GM12875 (cell line): ENCODE results near the gene GATM.

Experiments
- H3K4me3 ChIP-seq: one replicate; pipeline ENCODE4 v1.5.1; 2011; ENCODE audit warnings: low read depth, low read length, control low read depth
- TF ChIP-seq, protein P1 (sequence below): IDR thresholded peaks from 2 replicates; pipeline ENCODE4 v1.5.1; 2011; ENCODE audit warnings: low read depth, mild to moderate bottlenecking, control low read depth, inconsistent platforms, low read length, moderate library complexity, borderline replicate concordance; ENCODE audit not compliant: insufficient read depth

Gene GATM

DNA sequence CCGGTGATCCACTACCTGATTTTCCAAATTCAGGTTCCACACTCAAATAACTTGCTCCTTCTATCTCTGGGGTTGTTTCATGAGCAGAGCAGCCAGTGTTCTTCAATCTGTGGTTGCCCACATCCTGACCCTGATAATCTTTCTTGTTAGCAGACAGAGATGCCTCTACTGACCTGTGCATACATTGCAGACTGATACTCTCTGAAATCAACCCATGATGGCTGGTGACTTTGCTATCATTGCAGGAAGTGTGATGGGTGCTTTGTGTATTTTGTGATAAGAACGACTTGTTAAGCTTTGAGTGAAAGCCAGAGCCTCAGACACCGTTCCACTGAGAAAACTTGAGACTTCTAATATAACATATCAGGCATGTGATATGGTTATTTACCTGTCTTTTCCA is 39.9 kb downstream of the GATM start:
- TF ChIP-seq, protein P1, sequence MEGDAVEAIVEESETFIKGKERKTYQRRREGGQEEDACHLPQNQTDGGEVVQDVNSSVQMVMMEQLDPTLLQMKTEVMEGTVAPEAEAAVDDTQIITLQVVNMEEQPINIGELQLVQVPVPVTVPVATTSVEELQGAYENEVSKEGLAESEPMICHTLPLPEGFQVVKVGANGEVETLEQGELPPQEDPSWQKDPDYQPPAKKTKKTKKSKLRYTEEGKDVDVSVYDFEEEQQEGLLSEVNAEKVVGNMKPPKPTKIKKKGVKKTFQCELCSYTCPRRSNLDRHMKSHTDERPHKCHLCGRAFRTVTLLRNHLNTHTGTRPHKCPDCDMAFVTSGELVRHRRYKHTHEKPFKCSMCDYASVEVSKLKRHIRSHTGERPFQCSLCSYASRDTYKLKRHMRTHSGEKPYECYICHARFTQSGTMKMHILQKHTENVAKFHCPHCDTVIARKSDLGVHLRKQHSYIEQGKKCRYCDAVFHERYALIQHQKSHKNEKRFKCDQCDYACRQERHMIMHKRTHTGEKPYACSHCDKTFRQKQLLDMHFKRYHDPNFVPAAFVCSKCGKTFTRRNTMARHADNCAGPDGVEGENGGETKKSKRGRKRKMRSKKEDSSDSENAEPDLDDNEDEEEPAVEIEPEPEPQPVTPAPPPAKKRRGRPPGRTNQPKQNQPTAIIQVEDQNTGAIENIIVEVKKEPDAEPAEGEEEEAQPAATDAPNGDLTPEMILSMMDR = no peak
- no peak overlapping the region for H3K4me3 ChIP-seq

DNA sequence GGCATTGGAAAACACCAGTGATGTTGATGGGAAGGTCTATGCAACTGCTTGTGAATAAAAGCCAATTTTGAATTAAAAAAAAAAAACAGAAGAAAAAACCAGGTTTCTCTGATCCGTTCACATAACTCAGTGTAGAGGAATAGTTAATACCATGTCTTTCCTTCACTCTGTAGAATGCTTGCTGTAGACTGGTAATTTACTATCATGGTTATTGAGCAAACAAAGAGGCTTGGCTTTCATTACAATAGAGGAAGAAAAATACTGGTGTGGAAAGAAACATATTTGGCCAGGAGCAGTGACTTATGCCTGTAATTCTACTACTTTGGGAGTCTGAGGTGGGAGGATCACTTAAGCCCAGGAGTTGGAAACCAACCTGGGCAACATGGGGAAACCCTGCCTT is 41.1 kb downstream of the GATM start:
- TF ChIP-seq, protein P1 = no peak
- no peak overlapping the region for H3K4me3 ChIP-seq

DNA sequence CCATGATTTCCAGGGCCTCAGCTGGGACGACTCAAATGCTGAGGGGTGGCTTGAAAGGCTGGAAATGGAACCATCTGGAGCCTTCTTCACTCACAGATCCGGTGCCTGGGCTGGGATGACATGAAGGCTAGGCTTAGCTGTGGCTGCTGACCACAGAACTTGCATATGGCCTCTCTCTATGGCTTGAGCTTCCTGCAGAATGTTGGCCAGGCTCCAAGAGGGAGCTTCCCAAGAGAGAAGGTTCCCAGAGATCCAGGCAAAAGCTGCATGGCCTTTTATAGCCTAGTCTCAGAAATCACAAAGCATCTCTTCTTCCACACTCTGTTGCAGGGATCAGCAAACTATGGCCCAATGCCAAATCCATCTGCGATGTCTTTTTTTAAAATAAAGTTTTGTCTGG is 44.8 kb downstream of the GATM start:
- no peak overlapping the region for H3K4me3 ChIP-seq
- TF ChIP-seq, protein P1 = no peak

DNA sequence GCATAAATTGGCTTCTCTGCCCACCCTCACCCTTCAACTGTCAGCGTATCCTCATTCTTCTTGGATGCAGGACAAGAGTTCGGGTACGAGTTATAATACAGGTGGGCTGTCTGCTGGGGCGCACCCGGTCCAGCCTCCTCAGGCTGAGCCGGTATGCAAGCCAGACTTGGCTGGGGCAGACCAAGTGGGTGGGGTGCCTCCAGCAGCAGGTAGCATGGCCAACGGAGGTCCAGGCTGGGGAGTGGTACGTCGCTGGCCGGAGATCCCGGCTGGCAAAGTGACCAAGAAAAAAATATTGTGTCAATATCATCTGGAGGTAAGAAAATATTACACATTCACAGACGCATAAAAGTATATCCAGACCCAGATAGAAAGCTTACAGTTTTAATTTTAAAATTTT is 45.6 kb downstream of the GATM start:
- H3K4me3 ChIP-seq = no peak overlapping the region
- TF ChIP-seq, protein P1 = no peak

DNA sequence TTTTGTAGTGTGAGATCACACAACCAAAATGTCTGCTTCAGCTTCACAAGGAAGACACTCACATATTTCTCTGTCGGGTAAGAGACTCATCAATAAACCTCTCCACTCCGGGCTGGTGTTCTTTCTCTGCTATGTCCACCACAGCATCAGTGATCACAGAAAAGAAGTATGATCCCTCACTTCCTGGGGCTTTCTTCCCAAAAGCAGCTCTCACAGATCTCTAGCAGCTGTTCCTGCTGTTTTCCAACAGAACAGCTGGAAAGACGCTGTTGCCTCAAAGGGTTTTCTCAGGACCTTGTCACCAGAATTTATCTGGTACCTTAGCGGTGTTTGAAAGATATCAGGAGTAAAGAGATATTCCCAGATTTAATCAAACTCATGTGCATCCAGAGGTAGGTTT is 46.4 kb downstream of the GATM start:
- H3K4me3 ChIP-seq = no peak overlapping the region
- TF ChIP-seq, protein P1 = no peak

DNA sequence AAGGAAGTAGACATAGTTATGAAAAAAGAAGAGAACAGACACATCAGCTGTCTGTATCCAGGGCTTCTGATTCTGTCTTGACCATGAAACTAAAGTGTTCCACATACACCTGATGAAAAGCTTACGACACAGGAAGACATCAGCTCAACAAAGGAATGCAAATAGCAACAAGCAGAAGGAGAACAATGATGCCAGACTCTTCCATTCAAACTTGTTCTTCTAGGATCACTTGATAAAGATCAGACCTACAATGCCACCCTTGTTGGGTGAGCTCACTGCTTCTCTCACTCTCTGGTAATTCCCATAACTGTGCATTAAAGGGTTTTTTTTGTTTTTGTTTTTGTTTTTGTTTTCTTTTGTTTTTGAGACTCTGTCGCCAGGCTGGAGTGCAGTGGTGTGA is 49.7 kb downstream of the GATM start:
- TF ChIP-seq, protein P1 = no peak
- H3K4me3 ChIP-seq = no peak overlapping the region

DNA sequence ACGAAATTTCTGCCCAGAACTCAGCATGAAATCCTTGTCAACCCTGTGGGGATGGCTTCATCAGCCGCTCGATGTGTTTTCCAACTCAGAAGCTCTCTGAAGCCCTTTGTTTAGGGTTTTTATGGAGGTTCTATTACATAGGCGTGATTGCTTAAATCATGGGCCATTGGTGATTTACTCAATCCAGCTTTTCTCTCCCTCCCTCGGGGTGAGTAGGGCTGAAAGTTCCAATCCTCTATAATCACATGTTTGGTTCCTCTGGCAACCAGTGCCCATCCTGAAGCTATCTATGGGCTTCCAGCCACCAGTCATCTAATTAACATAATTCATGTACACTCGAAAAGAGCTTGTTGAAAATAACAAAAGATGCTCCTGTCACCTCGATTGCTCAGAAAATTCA is 51.6 kb downstream of the GATM start:
- TF ChIP-seq, protein P1 = no peak
- H3K4me3 ChIP-seq = no peak overlapping the region
